B cell (primary cell): ENCODE data around the gene CFAP74. TPM values are rescaled to one million over a fixed set of nuclear protein-coding genes. Genes with fewer than 3 reads are reported as not detected.
A peak's percentile ranks its signal among the peaks of the same experiment; 100 is the strongest.

Experiments used
- ATAC-seq: fragments of 200-7000 bp; cut with Tn5 transposase; one replicate; pipeline ENCODE4 v1.10.0; 2021; ENCODE audit warnings: low read depth, mild to moderate bottlenecking, moderate number of reproducible peaks, moderate library complexity
- CTCF ChIA-PET: fragments of 350-600 bp; sonication (Branson Sonifier 250); formaldehyde crosslinking; loops from one replicate; lab custom pipeline; 2021; ENCODE audit warnings: antibody characterized with exemption, inconsistent platforms; lab: Charles Lee
- POLR2A ChIA-PET: fragments of 350-600 bp; sonication (Branson Sonifier 250); formaldehyde crosslinking; loops from one replicate; lab custom pipeline; 2021; ENCODE audit warnings: antibody characterized with exemption; lab: Charles Lee
- DNase-seq: peaks from one replicate; pipeline ENCODE4 v3.0.0; 2013
- H2AFZ ChIP-seq: 2 replicates; pipeline ENCODE4 v1.6.1; 2012; ENCODE audit warnings: mild to moderate bottlenecking, low read depth, low read length; ENCODE audit not compliant: insufficient read depth, poor library complexity, severe bottlenecking
- H3K27ac ChIP-seq, 2 donors: 1 replicate in 1 of 2; 2 replicates in 1 of 2; pipeline ENCODE4 v1.5.1; 2012 to 2013; ENCODE audit warnings: low read length in 2 of 2, mild to moderate bottlenecking in 2 of 2, moderate library complexity in 1 of 2
- H3K27me3 ChIP-seq, 4 experiments: fragments of 200-600 bp in 1 of 4; sonication (generic) in 1 of 4; replicated peaks in 1 of 4; 1 replicate in 2 of 4; 2 replicates in 2 of 4; pipeline versions ENCODE4 v1.6.1 to v1.7.0; 2013 to 2016; ENCODE audit warnings: low read length in 3 of 4, mild to moderate bottlenecking in 2 of 4, mixed read lengths in 1 of 4, moderate library complexity in 1 of 4; ENCODE audit not compliant: insufficient read depth in 4 of 4, control insufficient read depth in 3 of 4; ENCODE audit errors: control extremely low read depth in 1 of 4
- H3K36me3 ChIP-seq, 2 experiments: replicated peaks in 1 of 2; 1 replicate in 1 of 2; 2 replicates in 1 of 2; pipeline versions ENCODE4 v1.6.1 to v1.7.1; 2013; ENCODE audit warnings: low read length in 1 of 2; ENCODE audit not compliant: insufficient read depth in 2 of 2, control insufficient read depth in 1 of 2; ENCODE audit errors: control extremely low read depth in 1 of 2, extremely low read depth in 1 of 2
- H3K4me1 ChIP-seq, 2 donors: fragments of 200-600 bp in 1 of 2; sonication (generic) in 1 of 2; 1 replicate in 1 of 2; 2 replicates in 1 of 2; pipeline versions ENCODE4 v1.5.1 to v1.6.1; 2013 to 2017; ENCODE audit warnings: low read length in 2 of 2; ENCODE audit not compliant: control insufficient read depth in 2 of 2, insufficient read depth in 2 of 2
- H3K4me2 ChIP-seq: replicated peaks from 2 replicates; pipeline ENCODE3; 2012; ENCODE audit warnings: mild to moderate bottlenecking, low read depth, low read length; ENCODE audit not compliant: poor library complexity, severe bottlenecking
- H3K4me3 ChIP-seq, 5 experiments: fragments of 200-600 bp in 1 of 5; sonication (generic) in 1 of 5; 1 replicate in 3 of 5; 2 replicates in 2 of 5; pipeline versions ENCODE4 v1.5.1 to v1.7.0; 2011 to 2016; ENCODE audit warnings: low read length in 4 of 5, mild to moderate bottlenecking in 4 of 5, low read depth in 2 of 5, control low read depth in 1 of 5, moderate library complexity in 1 of 5; ENCODE audit not compliant: insufficient read depth in 1 of 5; ENCODE audit errors: control extremely low read depth in 1 of 5, extremely low read depth in 1 of 5
- H3K79me2 ChIP-seq: fragments of 200-600 bp; sonication (generic); one replicate; pipeline ENCODE4 v1.6.0; 2016; ENCODE audit warnings: low read length; ENCODE audit not compliant: control insufficient read depth, insufficient read depth
- H3K9ac ChIP-seq: fragments of 200-600 bp; sonication (generic); 2 replicates; pipeline ENCODE4 v1.6.1; 2017; ENCODE audit warnings: mild to moderate bottlenecking, low read length, moderate library complexity
- H3K9me3 ChIP-seq, 3 donors: one replicate each; pipeline versions ENCODE4 v1.6.1 to v1.7.1; 2013; ENCODE audit warnings: low read length in 2 of 3; ENCODE audit not compliant: control insufficient read depth in 2 of 3, insufficient read depth in 1 of 3; ENCODE audit errors: control extremely low read depth in 1 of 3
- H4K20me1 ChIP-seq: 2 replicates; pipeline ENCODE4 v1.6.0; 2012; ENCODE audit warnings: mild to moderate bottlenecking, low read length; ENCODE audit not compliant: insufficient read depth, control insufficient read depth, poor library complexity, severe bottlenecking
- H3K27ac Mint-ChIP-seq: one replicate; pipeline ENCODE4 v1.8.0; 2021; ENCODE audit warnings: mixed read lengths
- H3K27me3 Mint-ChIP-seq: one replicate; pipeline ENCODE4 v1.8.0; 2021; ENCODE audit warnings: mixed read lengths
- H3K4me1 Mint-ChIP-seq: one replicate; pipeline ENCODE4 v1.8.0; 2021; ENCODE audit warnings: mixed read lengths
- H3K4me3 Mint-ChIP-seq: one replicate; pipeline ENCODE4 v1.8.0; 2021; ENCODE audit warnings: mixed read lengths
- H3K9me3 Mint-ChIP-seq: one replicate; pipeline ENCODE4 v1.8.0; 2022; ENCODE audit warnings: mixed read lengths; ENCODE audit not compliant: insufficient read depth
- CTCF ChIP-seq: fragments of 200-600 bp; IDR thresholded peaks from one replicate; pipeline ENCODE4 v1.8.0; 2022; ENCODE audit warnings: antibody characterized with exemption, mild to moderate bottlenecking
- EZH2 ChIP-seq: IDR thresholded peaks from 2 replicates; pipeline ENCODE4 v1.6.1; 2012; ENCODE audit warnings: borderline replicate concordance, low read depth, mild to moderate bottlenecking, moderate library complexity, low read length; ENCODE audit not compliant: insufficient read depth, poor library complexity, severe bottlenecking
- WGBS: methylation state at CpG from one replicate; pipeline ENCODE4 v1.1.5; 2013; ENCODE audit warnings: missing lambda C conversion rate; ENCODE audit not compliant: insufficient coverage; 5-methylcytosine and 5-hydroxymethylcytosine counted together
- intact Hi-C: fragments of 100-400 bp; cut with micrococcal nuclease; formaldehyde crosslinking; loops from one replicate; pipeline ENCODE4 v1.10.0; 2022
- polyA plus RNA-seq: library from polyadenylated mRNA; depleted of rRNA; stranded (reverse); fragments of >200 nt; gene quantifications from 2 replicates; pipeline ENCODE4 v1.2.3, GENCODE V29; 2012
- total RNA-seq, 2 donors: library from RNA; stranded (reverse); fragments of 120-200 nt in 1 of 2; gene quantifications; 1 replicate in 1 of 2; 2 replicates in 1 of 2; pipeline versions ENCODE4 v1.2.3 to v1.2.4, GENCODE V29; 2013 to 2022

CFAP74 gene
- total and polyA plus RNA-seq, 2 donors (not counting 1 experiment from before 2014, with no cell fraction given): not detected

GRCh38 chr1:1891349-1892078 lies 112.1 kb downstream of the CFAP74 start:
- H3K9me3 Mint-ChIP-seq: no peaks in the 10 kb centered on the region
- 1% methylated on average over 51 of the region's 59 CpGs for WGBS
- H2AFZ ChIP-seq: peak overlapping the region; percentile 82
- no peaks in the 10 kb centered on the region for H3K27me3 Mint-ChIP-seq
- DNase-seq: no peak
- peaks cover 36% of the 10 kb centered on the region for H4K20me1 ChIP-seq
- peaks cover 60% of the 10 kb centered on the region for H3K4me1 Mint-ChIP-seq
- peak overlapping the region; percentile 97 for H3K4me2 ChIP-seq
- ChIA-PET CTCF (interaction anchor here (0.6 to 1.7 kb wide), 4 partner anchors 15 to 112 kb away, joined by 3 to 21 read pairs (median 7); no protein-coding TSS in a partner anchor), POLR2A (interaction anchor here (0.6 to 2.0 kb wide), 5 partner anchors 10 to 112 kb away, joined by 5 to 7 read pairs (median 6); no protein-coding TSS in a partner anchor)
- peak overlapping the region; percentile 91 for H3K4me3 Mint-ChIP-seq
- H3K27me3 ChIP-seq: no peaks in the 10 kb centered on the region
- H3K4me1 ChIP-seq: peaks cover 52 to 74% of the 10 kb centered on the region in 2 donors
- peak overlapping the region; percentile 83 for H3K9ac ChIP-seq
- no peaks in the 10 kb centered on the region for H3K36me3 ChIP-seq
- no peaks in the 10 kb centered on the region for H3K9me3 ChIP-seq
- peak overlapping the region; percentile 3 to 88 (median 61) for H3K4me3 ChIP-seq
- intact Hi-C loops: loop anchor here (1.0 to 2.0 kb wide), 5 partner anchors 18 to 276 kb away; partner anchors contain the start of genes MIB2 and TMEM52
- peaks cover 44% of the 10 kb centered on the region for H3K79me2 ChIP-seq
- peak overlapping the region; percentile 94 for H3K27ac Mint-ChIP-seq
- no peak for TF ChIP-seq EZH2
- TF ChIP-seq CTCF: no peak
- peak; percentile 64 for ATAC-seq
- H3K27ac ChIP-seq: peak overlapping the region; percentile 72 to 79
